Activated CD8-positive, alpha-beta memory T cell treated with anti-CD3 and anti-CD28 coated beads, Interleukin-2, amount 50 U/mL, for 1 hour (primary cell): Measurements from ENCODE around the gene ARHGEF4.

Source experiments
- DNase-seq: peaks from one replicate; pipeline ENCODE4 v3.0.0-alpha.2; 2020; ENCODE audit errors: extremely low read depth

ARHGEF4 gene

DNA sequence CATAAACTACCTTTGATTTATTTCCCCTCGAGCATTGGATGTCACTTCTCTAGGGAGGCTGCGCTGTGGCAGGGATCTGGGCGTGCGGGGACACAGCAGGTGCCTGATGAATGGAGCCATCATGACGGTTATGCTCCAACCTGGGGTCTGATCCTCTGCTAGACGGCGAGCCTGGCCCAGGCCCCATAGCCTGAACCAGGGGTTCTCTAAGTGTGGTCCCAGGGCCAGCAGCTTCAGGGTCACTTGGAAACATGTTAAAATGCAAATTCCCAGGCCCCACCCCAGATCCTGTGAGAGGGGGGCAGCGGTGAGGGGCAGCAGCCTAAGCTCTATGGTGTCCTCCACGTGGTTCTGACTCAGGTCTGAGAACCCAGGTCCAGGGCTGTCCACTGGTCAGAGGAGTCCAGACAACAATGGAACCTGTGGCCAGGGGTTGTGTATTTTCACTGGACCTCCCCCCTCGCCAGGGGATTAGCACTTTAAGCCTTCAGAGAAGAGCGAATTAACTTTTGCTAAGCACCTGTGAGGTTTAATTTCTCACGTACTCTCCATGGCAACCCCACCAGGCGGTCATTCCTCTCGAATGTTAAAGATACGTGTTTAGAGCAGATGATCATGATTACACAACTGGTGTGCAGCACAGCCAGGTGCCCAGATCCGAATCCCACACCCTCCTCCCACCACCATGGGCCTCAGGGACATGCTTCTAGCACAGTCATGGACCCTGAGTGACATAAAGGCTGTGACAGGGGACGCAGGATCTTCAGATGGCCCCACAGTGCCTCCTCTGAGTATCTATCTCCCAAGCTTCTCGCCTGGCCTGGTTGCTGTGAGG is 1.6 kb upstream of the ARHGEF4 start:
- no peak for DNase-seq

DNA sequence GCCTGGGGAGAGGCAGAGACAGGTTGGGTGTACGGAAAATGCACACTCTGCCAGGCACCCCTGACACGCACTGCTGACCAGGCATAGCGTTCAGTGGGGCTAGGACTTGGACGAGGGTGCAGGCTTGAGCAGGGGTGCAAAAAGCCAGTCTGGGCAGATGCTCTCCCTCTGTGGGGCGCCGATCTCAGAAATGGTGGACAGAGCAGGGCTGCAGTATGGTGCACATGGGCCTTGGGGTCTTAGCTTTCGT is 1.0 kb upstream of the ARHGEF4 start:
- no peak for DNase-seq

DNA sequence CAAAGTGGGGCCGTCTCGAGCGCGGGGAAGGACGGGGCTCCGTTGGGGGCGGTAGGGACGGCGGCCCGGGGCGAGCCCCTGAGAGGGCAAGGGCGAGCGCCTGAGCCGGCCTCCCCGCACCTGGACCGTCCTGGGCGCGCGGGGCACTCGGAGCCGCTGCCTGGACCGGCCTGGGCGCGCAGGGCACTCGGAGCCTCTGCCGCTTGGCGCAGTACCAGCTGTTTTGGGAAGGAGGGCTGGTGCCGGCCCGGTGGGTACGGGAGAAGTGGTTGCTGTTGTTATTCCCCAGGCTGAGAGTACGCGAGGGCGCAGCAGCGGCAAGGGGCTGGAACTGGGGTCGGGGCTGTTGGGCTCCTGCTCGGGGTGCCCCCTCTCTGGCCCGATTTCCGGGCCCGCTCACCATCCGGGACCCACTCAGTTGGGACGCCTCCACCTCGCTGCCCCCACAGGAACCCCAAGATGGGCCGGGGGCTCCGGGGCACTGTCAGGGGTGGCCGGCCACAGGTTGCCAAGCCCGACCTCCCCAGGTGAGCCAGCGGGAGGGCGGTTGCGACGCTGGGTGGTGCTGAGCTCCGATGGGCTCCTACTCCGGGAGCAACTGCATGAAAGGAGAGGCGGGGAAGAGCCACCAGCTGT is 579 bp downstream of the ARHGEF4 start:
- DNase-seq: no peak

DNA sequence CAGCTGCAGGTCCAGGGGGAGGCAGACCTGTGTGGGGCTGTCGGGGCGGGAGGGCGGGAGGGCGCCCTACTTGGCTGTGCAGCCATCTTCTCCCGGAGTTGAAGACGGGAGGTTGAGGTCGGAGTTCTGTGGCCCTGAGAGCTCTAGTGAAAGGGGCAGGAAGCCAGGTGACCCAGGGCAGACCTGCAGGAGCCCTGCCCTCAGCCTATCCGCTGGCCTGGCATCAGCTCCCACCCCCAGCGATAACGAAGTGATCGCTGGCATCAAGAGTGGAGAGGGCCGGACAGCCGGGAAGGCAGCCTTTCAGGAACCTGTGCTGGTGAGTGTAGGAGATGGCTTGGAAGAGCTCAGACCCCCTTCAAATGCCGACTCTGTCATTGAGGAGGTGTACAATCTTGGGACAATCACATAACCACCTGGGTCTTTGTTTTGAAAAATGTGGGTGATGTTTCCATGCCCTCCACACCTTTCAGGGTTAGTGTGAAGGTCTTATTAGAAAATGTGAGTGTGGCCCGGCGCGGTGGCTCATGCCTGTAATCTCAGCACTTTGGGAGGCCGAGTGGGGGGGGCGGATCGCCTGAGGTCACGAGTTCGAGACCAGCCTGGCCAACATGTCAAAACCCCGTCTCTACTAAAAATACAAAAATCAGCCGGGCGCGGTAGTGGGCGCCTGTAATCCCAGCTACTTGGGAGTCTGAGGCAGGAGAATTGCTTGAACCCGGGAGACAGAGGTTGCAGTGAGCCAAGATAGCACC is 1.3 kb downstream of the ARHGEF4 start:
- DNase-seq: no peak

DNA sequence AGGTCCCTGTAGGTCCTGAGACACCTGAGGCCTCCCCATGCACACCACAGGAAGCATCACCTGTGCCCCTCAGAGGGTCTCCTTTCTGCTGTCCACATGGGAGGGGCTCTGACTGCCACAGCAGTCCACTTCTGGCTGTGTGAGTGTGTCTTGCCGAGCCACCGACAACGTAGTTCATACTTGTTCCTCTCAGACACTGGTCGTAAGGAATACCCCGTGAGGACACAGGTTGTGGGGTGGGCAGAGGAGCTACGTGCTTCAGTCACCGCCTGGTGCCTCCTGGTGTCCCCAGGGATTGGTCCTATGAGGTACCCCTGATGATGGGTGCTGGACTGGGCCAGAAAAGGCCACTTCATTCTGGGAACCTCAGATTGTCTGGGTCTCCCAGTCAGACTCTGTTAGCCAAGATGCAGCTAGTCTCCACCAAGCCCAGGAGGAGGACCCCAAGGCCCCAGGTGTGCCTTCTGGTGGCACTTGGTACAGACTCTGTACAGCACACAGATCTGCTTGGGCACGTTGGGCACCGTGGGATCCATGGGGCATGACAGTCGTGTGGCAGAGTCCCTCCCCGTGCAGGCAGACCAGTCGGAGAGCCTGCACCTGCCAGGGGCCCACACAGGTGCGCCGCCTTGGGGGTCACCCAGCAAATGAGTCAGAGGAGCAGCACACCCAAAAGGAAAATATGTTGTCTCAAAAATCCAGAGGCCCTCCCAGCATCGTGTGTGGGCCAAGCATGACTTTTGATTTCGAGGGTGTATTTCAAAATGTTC is 2.5 kb downstream of the ARHGEF4 start:
- no peak for DNase-seq

DNA sequence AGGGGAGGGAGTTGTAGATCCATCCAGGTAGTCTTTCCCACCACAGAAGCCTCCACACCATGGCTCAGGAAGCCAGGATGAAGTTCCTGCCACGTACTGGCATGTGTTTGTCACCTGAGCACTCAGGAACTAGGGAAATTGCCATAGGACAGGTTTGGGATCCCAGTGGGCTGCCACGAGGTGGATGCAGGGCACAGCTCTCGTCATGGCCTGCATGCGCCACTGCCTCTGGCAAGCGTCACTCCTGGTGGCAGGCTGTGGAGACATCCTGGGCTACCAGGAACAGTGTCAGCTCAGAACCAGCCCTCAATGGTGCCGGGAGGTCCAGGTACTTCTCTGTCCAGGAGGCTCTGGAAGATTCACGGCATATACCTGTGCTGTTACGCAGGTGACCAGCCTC is 3.8 kb downstream of the ARHGEF4 start:
- no peak for DNase-seq

DNA sequence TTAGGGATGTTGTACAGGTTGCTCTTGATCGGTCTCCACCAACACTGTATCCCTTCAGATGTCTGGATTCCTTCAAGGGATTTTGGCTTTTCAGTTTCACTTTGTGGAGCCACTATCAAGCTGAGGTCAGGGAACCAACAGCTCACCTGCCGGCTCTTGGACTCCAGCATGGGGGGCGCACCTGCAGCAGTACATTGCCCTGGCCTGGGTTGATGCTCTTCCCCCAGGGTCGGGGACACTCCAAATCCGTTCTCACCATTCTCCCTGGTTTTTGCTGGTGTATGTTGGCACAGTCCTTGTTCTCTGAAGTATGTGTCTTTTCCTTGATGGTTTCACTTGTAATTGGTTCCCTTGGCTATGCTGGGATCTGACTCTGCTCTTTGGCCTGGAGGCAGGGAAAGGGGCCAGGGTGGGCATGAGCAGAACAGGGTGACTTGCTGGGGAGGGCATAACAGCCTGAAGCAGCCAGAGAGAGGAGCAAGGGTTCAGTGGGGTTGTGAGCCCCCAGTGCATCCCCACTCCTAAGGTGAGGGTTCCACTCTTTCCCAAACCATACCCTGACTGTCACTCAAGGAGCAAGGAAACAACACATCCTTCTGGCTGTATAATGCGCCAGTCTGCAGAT is 5.1 kb downstream of the ARHGEF4 start:
- DNase-seq: no peak

DNA sequence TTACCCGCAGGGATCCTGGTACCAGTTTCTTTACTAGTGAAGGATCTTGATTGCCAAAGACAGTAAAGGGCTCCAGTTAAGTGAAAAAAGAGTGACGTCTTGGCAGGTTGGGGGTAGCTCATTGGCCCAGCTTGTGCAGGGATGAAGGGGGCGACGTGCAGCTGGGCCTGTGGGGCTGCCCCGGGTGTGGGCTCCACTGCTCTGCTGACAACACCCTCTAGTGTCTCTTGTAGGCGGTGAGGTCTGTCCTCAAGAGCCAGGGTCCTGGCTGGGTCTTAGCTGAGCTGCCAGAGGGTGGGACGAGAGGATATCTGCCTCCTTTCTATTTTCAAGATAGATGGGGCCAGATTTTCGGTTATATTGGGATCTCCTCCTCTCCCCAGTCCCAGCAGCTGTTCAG is 6.1 kb downstream of the ARHGEF4 start:
- DNase-seq: no peak

DNA sequence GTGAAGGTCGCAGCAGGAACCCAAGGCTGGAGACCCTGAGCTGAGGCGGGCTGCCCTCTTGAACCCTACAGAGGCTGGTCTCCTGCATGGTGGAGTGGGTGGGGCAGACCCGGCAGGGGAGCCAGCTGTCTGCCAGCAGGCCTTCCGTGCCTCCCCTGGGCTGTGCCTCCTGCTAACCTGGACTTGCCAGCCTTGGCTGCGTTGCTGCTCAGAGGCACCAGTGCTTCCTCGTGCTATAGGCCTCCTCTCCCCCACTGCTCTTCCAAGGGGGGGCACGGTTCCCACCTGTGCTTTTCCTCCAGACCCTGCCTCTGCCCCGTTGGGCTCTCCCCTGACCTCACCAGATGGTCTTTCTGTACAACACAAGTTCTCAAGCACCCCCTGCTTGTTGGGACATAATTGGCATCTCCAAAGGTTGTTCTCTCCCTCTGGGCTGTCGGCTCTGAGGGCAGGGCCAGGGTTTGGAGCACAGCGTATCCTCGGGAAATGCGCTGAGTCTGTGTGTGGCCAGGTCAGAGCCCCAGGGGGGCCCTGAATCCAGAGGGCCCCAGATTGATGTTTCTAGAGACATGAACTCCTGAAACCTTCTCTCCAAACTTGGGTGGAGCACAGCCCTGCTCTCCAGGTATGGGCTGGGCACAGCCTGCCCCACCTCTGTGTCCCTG is 6.7 kb downstream of the ARHGEF4 start:
- DNase-seq: no peak

DNA sequence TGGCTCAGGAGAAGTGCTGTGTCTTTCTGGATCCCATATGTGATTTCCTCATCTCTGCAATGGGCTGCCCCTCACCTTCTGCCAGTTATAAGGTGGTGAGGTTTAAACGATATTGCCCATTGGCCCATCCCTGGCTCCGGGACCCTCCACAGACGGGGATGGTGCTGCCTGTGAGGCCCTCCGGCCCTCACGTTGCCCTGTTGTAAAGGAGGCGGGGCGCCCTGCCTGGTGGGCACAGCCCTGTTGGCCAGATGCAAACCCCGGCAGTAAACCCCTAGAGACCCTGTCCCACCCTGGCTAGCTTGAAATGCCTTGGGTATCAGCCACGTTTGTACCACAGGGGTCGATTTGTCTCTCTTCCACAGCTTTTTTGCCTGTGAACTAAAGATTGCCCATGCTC is 7.4 kb downstream of the ARHGEF4 start:
- DNase-seq: no peak

DNA sequence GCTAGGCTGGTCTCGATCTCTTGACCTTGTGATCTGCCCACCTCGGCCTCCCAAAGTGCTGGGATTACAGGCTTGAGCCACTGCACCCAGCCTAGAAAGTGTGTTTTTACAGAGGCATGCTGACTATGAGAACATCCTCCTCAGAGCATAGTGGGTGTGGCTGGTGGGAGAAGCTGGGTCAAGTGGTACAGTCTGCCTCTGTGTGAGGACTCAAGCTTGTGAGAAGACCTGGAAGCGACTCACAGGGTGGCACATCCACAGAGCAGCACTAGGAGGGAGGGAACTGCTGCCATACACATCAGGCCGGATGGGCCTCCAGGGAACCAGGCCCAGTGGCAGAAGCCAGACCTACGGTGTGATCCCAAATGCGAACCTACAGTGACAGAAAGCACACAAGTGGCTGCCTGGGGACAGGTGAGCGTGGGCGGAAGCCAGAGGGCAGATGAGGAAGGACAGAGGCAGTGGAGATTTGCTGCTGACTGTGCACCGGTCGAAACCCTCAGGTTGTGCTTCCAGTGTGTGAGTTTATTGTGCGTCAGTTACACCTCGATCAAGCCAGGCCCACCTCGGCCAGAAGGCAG is 8.9 kb downstream of the ARHGEF4 start:
- no peak for DNase-seq

DNA sequence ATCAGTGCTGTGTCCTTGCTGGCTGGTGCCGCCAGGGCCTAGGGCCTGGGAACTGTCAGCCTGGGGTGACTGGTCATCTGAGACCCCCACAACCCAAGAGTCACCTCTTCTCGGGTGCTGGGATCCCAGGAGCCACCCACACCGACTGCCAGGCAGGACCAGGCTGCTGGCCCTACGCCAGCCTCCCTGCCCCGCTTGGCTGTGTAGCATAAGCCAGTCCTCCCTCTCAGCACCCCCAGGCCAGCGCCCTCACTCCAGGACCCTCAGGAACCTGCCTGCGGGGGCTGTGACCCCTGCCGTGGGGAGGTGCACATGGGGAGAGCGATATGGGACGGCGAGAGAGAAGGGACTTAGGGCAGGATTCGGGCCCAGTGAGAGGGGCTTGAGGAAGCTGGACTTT is 9.5 kb downstream of the ARHGEF4 start:
- no peak for DNase-seq

DNA sequence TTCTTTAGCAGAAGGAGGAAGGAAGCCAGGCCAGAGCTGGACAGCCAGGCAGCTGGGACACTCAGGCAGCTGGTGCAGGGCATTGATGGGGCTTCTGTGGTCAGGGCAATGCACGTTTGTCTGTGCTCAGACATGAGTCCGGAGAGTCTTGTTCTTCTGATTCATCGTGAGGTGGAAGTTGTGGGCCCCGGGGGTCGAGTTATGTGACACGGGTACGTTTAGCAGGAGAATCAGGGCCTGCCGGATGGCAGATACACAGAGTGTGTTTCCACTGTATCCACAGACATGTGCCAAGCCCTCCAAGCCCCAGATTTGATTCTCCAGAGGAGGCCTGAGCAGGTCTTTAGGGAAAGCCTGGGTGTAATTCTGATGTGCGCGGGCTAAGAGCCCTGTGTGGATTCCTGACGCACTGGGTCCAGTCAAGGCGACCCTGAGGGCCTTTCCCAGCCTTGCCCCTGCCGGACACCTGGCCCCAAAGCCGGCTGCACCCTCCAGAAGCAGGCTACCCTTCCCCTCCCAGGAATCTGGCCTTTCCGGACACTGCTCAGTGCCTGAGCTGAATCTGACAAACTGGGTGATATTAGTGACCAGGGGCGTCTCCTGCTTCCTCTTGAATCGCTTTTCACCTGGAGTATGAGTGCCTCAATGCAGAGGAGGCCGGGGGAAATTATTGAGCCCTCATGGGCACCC is 10.1 kb downstream of the ARHGEF4 start:
- DNase-seq: no peak

DNA sequence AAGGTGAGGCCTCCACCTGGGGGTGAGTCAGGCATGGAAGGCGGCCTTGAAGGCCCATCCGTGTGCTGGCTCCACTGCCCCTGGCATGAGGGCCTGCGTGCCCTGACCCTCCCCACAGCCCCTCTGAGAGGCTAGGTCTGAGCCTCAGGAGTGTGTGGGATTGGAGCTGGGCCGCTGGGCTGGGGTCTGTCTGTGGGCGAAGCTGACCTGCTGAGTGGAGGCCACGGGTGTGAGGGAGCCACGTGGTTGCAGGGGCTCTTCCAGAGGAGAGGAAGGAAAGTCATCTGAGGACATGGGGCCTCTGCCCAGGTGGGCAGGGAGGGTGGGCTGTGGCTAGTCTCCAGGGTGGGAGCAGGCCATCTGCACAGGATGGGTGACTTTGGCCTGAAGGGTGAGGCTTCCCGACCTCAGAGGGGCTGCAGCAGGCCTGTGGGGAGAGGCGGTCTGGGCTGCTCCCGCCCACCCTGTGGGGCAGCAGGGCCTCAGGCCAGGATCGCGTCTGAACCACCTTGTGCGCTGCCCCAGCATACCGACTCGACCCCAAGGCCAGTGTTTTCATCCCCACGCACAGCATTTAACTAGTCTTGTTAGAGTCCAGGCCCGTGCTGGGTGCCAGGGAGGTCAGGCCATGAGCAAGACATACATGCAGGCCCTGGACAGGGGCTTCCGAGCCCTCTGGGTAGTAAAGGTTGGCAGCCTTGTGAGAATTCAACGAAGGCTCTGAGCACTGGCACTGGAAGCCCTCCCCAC is 11.2 kb downstream of the ARHGEF4 start:
- no peak for DNase-seq

DNA sequence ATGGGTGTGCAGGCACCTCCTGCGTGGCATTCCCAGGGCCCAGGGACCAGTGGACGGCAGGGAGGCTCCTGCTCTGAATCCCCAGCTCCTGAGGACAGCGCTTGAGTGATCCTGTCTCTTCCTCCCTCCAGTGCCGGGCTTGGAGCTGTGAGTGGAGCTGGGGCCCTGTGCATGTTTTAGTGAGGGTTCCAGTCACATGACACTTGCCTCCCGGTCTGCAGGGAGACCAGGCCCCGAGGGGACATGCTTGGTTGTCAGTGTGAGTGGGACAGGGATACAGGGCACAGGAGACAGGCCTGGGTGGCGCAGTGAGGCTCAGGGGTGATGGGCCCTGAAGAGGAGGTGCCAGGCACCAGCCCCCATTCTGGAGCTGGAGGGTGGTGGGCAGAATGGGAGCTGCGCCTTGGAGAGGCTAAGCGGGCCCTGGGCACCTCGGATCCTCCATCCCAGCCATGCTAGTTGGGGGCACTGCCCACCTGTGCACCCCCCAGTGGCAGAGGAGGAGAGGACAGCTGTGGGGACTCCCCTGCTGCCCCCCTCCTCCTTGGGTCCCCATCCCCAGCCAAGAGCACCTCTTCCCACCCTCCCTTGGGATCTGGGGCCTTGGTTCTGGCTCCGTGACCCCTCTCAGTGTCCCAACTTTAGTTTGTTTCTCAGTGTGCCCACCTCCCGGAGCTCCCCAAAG is 12.0 kb downstream of the ARHGEF4 start:
- no peak for DNase-seq

DNA sequence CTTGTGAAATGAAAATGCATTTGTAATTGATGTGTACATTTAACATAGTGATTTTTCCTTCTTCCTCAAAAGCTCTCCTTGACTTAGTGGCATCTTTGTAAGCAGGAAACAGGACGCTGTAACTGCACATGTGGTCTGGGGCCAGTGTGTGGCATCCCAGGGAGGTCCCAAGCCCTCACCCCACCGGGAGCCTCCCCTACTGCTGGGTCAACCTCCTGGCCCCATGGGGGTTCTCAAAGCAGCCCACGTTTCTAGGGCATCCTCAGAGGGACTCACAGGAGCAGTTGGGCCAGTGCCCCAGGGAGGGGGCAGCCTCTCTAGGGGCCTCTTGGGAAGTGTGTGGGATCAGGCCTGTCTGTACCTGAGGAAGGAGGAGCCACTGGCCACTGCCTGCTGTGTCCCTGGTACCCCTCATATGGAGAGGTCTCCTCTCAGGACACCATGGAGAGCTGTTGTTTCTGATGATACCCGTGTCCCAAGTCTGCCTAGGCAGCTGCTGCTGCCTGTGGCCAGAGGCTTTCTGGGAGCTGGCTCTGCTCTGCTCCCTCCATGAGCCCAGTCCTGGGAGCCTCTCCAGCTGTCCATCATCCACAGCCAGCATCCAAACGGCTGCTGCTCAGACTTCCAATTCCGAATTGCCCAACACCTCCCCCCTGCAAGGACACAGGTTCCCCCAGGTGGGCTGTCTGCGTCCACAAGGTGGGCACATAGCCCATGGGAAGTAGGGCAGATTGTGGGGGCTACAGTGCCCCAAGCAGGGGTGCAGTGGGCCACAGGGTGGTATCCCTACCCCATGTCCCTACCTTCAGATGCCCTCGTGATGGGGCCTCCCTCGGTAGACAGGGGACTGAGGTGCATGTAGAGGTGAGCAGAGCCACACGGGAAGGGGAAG is 13.4 kb downstream of the ARHGEF4 start:
- no peak for DNase-seq

DNA sequence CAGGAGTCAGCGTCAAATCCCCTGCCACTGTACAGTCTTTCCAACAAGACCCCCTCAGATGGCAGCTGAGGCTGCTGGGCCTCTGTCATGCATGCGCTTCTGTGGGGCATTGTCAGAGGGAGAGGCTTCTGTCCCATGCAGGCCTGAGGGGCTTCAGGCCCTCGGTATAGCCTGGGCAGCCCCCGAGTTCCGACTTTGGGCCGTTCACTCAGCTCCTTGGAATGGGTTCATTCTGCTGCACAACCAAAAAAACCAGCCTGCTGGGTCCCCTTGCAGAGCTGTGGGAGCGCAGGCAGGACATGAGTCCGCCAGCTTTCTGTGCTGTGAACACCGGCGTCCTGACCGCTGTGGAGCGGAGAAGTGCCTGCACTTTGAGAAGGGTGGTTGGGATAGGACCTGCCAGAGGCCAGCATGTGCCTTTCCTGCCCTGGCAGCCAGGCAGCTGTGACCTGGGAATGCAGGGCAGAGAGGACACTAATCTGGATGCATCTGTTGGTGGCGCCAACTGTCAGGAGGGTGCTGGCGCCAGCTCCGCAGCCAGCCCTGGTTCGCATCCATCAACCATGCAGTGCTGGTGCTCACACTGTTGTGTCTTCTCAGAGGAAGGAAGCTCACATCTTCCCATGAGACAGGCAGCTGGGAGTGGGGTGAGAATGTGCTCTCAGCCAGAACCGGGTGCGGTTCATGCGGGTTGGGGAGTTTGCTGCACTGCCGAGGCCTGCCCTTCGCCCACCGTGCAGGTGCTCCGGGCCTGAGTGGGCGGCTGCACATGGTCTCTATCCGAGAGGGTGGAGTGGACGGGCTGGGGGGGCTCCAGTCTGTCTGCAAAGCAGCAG is 14.3 kb downstream of the ARHGEF4 start:
- DNase-seq: no peak
